ENCODE measurements around the gene HGFAC. TPM values are rescaled to one million over a fixed set of nuclear protein-coding genes. Genes with fewer than 3 reads are reported as not detected.
A peak's percentile ranks its signal among the peaks of the same experiment; 100 is the strongest.

HGFAC gene
- total RNA-seq, 1 donor from 2014 or later = not detected

- Histone ChIP-seq H3K27me3 (peaks cover 77% of the 10 kb centered on the region), H3K27ac (no peak overlapping the region)
- H3K9me3 Mint-ChIP-seq = no peaks in the 10 kb centered on the region
Observed at GRCh38 chr4:3485011-3485791, 43.4 kb downstream of the HGFAC start.

GRCh38 chr4:3485886-3486540 is 44.2 kb downstream of the HGFAC start:
- Histone ChIP-seq H3F3A (ENCODE audit: low read depth) (peaks cover 19% of the 10 kb centered on the region), H4K20me1 (ENCODE audit: low read depth) (no peaks in the 10 kb centered on the region), H3K4me2 (no peak overlapping the region), H3K79me2 (ENCODE audit: low read depth) (no peaks in the 10 kb centered on the region), H3K27me3 (peaks cover 85% of the 10 kb centered on the region), H3K4me1 (peaks cover 39% of the 10 kb centered on the region), H3K36me3 (no peaks in the 10 kb centered on the region), H2AFZ (replicated peaks) (no peak overlapping the region), H3K9me3 (ENCODE audit: low read depth) (no peaks in the 10 kb centered on the region), H3K9ac (no peak overlapping the region), H3K4me3 (no peak overlapping the region), H3K27ac (no peak overlapping the region)
- Mint-ChIP-seq H3K4me3 (no peak overlapping the region), H3K36me3 (no peaks in the 10 kb centered on the region), H3K27me3 (ENCODE audit: insufficient read depth, low read depth) (peaks cover 21% of the 10 kb centered on the region), H3K27ac (no peak overlapping the region), H3K4me1 (peaks cover 9% of the 10 kb centered on the region), H3K9me3 (no peaks in the 10 kb centered on the region)
- no peak for TF ChIP-seq EZH2 (IDR thresholded peaks at IDR 0.05)
- no peak for TF ChIP-seq CTCF (IDR thresholded peaks at IDR 0.05)
- no peak for TF ChIP-seq EZH2phosphoT487 (IDR thresholded peaks at IDR 0.05)
- DNase-seq (ENCODE audit: low spot score) = no peak

More at GRCh38 chr4:3485011-3485791, 43.4 kb downstream of the HGFAC start:
- no peaks in the 10 kb centered on the region for H3K79me2 ChIP-seq (ENCODE audit: low read depth)
- no peak overlapping the region for H3K4me3 Mint-ChIP-seq
- H4K20me1 ChIP-seq (ENCODE audit: low read depth) = no peaks in the 10 kb centered on the region
- H3K4me2 ChIP-seq = no peak overlapping the region
- H3K4me1 Mint-ChIP-seq = peaks cover 14% of the 10 kb centered on the region
- no peak overlapping the region for H3K27ac Mint-ChIP-seq
- peaks cover 22% of the 10 kb centered on the region for H3K27me3 Mint-ChIP-seq (ENCODE audit: insufficient read depth, low read depth)
- H3K9ac ChIP-seq = no peak overlapping the region
- H3K36me3 Mint-ChIP-seq = no peaks in the 10 kb centered on the region
- H3K36me3 ChIP-seq = no peaks in the 10 kb centered on the region
- H3K9me3 ChIP-seq (ENCODE audit: low read depth) = no peaks in the 10 kb centered on the region
- peaks cover 26% of the 10 kb centered on the region for H3F3A ChIP-seq (ENCODE audit: low read depth)
- TF ChIP-seq EZH2 (IDR thresholded peaks at IDR 0.05) (no peak), EZH2phosphoT487 (IDR thresholded peaks at IDR 0.05) (no peak), CTCF (IDR thresholded peaks at IDR 0.05) (no peak)
- H2AFZ ChIP-seq (replicated peaks) = no peak overlapping the region
- peaks cover 44% of the 10 kb centered on the region for H3K4me1 ChIP-seq
- no peak overlapping the region for H3K4me3 ChIP-seq
- no peak for DNase-seq (ENCODE audit: low spot score)

GRCh38 chr4:3486541-3487540 is 45.1 kb downstream of the HGFAC start:
- Mint-ChIP-seq H3K27ac (no peak overlapping the region), H3K4me1 (peaks cover 4% of the 10 kb centered on the region), H3K36me3 (no peaks in the 10 kb centered on the region), H3K27me3 (ENCODE audit: insufficient read depth, low read depth) (peaks cover 19% of the 10 kb centered on the region), H3K4me3 (peak overlapping the region; percentile 63), H3K9me3 (no peaks in the 10 kb centered on the region)
- H3K36me3 ChIP-seq = no peaks in the 10 kb centered on the region
- peaks cover 90% of the 10 kb centered on the region for H3K27me3 ChIP-seq
- H3K4me3 ChIP-seq = no peak overlapping the region
- peak overlapping the region; percentile 27 for H3K4me2 ChIP-seq
- H3F3A ChIP-seq (ENCODE audit: low read depth) = peaks cover 18% of the 10 kb centered on the region
- no peak overlapping the region for H2AFZ ChIP-seq (replicated peaks)
- no peak overlapping the region for H3K27ac ChIP-seq
- peak; percentile 69 for DNase-seq (ENCODE audit: low spot score)
- H3K79me2 ChIP-seq (ENCODE audit: low read depth) = no peaks in the 10 kb centered on the region
- H4K20me1 ChIP-seq (ENCODE audit: low read depth) = peaks cover 6% of the 10 kb centered on the region
- no peak for TF ChIP-seq CTCF (IDR thresholded peaks at IDR 0.05)
- no peak for TF ChIP-seq EZH2phosphoT487 (IDR thresholded peaks at IDR 0.05)
- H3K4me1 ChIP-seq = peaks cover 31% of the 10 kb centered on the region
- no peaks in the 10 kb centered on the region for H3K9me3 ChIP-seq (ENCODE audit: low read depth)
- H3K9ac ChIP-seq = no peak overlapping the region
